H1 (cell line): Measurements from ENCODE around the gene CACNA2D1. TPM values are rescaled to one million over a fixed set of nuclear protein-coding genes. Genes with fewer than 3 reads are reported as not detected.

Experiments
- CTCF ChIA-PET: fragments of 300-600 bp; sonication (Branson Sonifier 250); formaldehyde crosslinking; loops from one replicate; lab custom pipeline; 2021; ENCODE audit not compliant: partially characterized antibody; lab: Charles Lee
- POLR2A ChIA-PET: fragments of 300-600 bp; sonication (Branson Sonifier 250); formaldehyde crosslinking; loops from one replicate; lab custom pipeline; 2021; ENCODE audit warnings: inconsistent platforms; ENCODE audit not compliant: partially characterized antibody; lab: Charles Lee
- DNase-seq, 2 experiments: peaks; one replicate each; pipeline versions ENCODE4 v3.0.0 to v3.0.0-alpha.2; 2010 to 2022; ENCODE audit warnings: low spot score in 2 of 2, low read depth in 1 of 2, mixed read lengths in 1 of 2
- FAIRE-seq: peaks from 2 replicates; lab custom pipeline; 2011; peaks lifted over from hg19 to GRCh38; lab: Jason Lieb, UNC
- H2AFZ ChIP-seq: 2 replicates; pipeline ENCODE4 v1.8.1; 2012; ENCODE audit warnings: low read length, inconsistent platforms
- H2AK5ac ChIP-seq: 2 replicates; pipeline ENCODE4 v1.6.1; 2013; ENCODE audit warnings: low read depth, low read length
- H2BK120ac ChIP-seq: replicated peaks from 2 replicates; pipeline ENCODE3; 2013; ENCODE audit warnings: low read depth, low read length, inconsistent platforms
- H2BK12ac ChIP-seq: 2 replicates; pipeline ENCODE4 v1.6.1; 2013; ENCODE audit warnings: low read depth, low read length
- H2BK15ac ChIP-seq: 2 replicates; pipeline ENCODE4 v1.6.1; 2013; ENCODE audit warnings: low read length
- H2BK20ac ChIP-seq: 2 replicates; pipeline ENCODE4 v1.6.1; 2013; ENCODE audit warnings: low read length
- H2BK5ac ChIP-seq: 2 replicates; pipeline ENCODE4 v1.6.1; 2013; ENCODE audit warnings: low read depth, low read length
- H3K14ac ChIP-seq: 2 replicates; pipeline ENCODE4 v1.6.1; 2013; ENCODE audit warnings: inconsistent platforms; ENCODE audit not compliant: insufficient read length
- H3K18ac ChIP-seq: 2 replicates; pipeline ENCODE4 v1.6.1; 2013; ENCODE audit warnings: low read length; ENCODE audit errors: extremely low read depth
- H3K23ac ChIP-seq: 2 replicates; pipeline ENCODE4 v1.6.1; 2013; ENCODE audit warnings: inconsistent platforms; ENCODE audit not compliant: insufficient read length
- H3K23me2 ChIP-seq: 2 replicates; pipeline ENCODE4 v1.6.1; 2013; ENCODE audit warnings: low read depth, low read length
- H3K27ac ChIP-seq: 2 replicates; pipeline ENCODE4 v1.6.1; 2011; ENCODE audit warnings: low read depth, low read length, inconsistent platforms
- H3K27me3 ChIP-seq, 4 experiments: replicated peaks in 1 of 4; 1 replicate in 1 of 4; 2 replicates in 3 of 4; pipeline versions ENCODE4 v1.6.1 to v1.8.1; 2011 to 2013; ENCODE audit warnings: low read length in 3 of 4, mild to moderate bottlenecking in 3 of 4, inconsistent platforms in 2 of 4, mixed read lengths in 2 of 4, moderate library complexity in 1 of 4; ENCODE audit not compliant: control insufficient read depth in 3 of 4, insufficient read depth in 3 of 4; ENCODE audit errors: extremely low read depth in 1 of 4
- H3K36me3 ChIP-seq, 4 experiments: 2 replicates each; pipeline versions ENCODE4 v1.6.1 to v1.8.1; 2011 to 2013; ENCODE audit warnings: mild to moderate bottlenecking in 4 of 4, low read length in 3 of 4, moderate library complexity in 2 of 4, control low read depth in 1 of 4, inconsistent platforms in 1 of 4; ENCODE audit not compliant: insufficient read depth in 4 of 4, control insufficient read depth in 2 of 4
- H3K4ac ChIP-seq: replicated peaks from 2 replicates; pipeline ENCODE3; 2013; ENCODE audit warnings: low read length, low read depth, mixed read lengths, inconsistent platforms; ENCODE audit not compliant: insufficient read length
- H3K4me1 ChIP-seq, 4 experiments: replicated peaks in 1 of 4; 1 replicate in 1 of 4; 2 replicates in 3 of 4; pipeline versions ENCODE4 v1.6.1 to v1.8.1; 2011 to 2013; ENCODE audit warnings: low read length in 3 of 4, inconsistent platforms in 2 of 4, mixed read lengths in 1 of 4; ENCODE audit not compliant: insufficient read depth in 4 of 4, control insufficient read depth in 3 of 4
- H3K4me2 ChIP-seq, 2 experiments: 2 replicates each; pipeline versions ENCODE4 v1.6.1 to v1.8.1; 2011 to 2013; ENCODE audit warnings: low read depth in 2 of 2, low read length in 2 of 2, control low read depth in 1 of 2, inconsistent platforms in 1 of 2, mild to moderate bottlenecking in 1 of 2; ENCODE audit not compliant: insufficient read depth in 1 of 2
- H3K4me3 ChIP-seq, 4 experiments: fragments of 200-600, 300-600 bp in 1 of 4; sonication (generic), shearing (Covaris generic), sonication (Bioruptor Twin) in 1 of 4; 2 replicates each; pipeline versions ENCODE4 v1.5.1 to v1.8.1; 2011 to 2016; ENCODE audit warnings: low read length in 4 of 4, low read depth in 3 of 4, control low read depth in 2 of 4, inconsistent platforms in 2 of 4, mild to moderate bottlenecking in 2 of 4, mixed read lengths in 1 of 4, moderate library complexity in 1 of 4; ENCODE audit not compliant: insufficient read depth in 2 of 4; ENCODE audit errors: extremely low read depth in 1 of 4
- H3K56ac ChIP-seq: replicated peaks from 2 replicates; pipeline ENCODE3; 2013; ENCODE audit warnings: low read depth, mild to moderate bottlenecking, mixed read lengths, low read length, inconsistent platforms; ENCODE audit not compliant: insufficient read length
- H3K79me1 ChIP-seq: 2 replicates; pipeline ENCODE4 v1.6.1; 2013; ENCODE audit warnings: low read depth, low read length, control low read depth
- H3K79me2 ChIP-seq, 2 experiments: 2 replicates each; pipeline versions ENCODE4 v1.6.1 to v1.8.1; 2012 to 2013; ENCODE audit warnings: low read length in 2 of 2, mild to moderate bottlenecking in 2 of 2, inconsistent platforms in 1 of 2; ENCODE audit not compliant: insufficient read depth in 2 of 2, control insufficient read depth in 1 of 2
- H3K9ac ChIP-seq, 4 experiments: replicated peaks in 1 of 4; 1 replicate in 1 of 4; 2 replicates in 3 of 4; pipeline versions ENCODE4 v1.6.1 to v1.8.1; 2011 to 2013; ENCODE audit warnings: low read depth in 3 of 4, low read length in 3 of 4, control low read depth in 2 of 4, mild to moderate bottlenecking in 2 of 4, moderate library complexity in 2 of 4, inconsistent platforms in 1 of 4; ENCODE audit errors: extremely low read depth in 1 of 4
- H3K9me3 ChIP-seq, 2 experiments: 2 replicates each; pipeline versions ENCODE4 v1.6.1 to v1.8.1; 2012 to 2013; ENCODE audit warnings: mild to moderate bottlenecking in 2 of 2, moderate library complexity in 2 of 2, control low read depth in 1 of 2, inconsistent platforms in 1 of 2, low read depth in 1 of 2, low read length in 1 of 2, mixed read lengths in 1 of 2; ENCODE audit not compliant: insufficient read depth in 2 of 2
- H4K20me1 ChIP-seq, 2 experiments: replicated peaks in 1 of 2; 2 replicates each; pipeline versions ENCODE3 to v1.8.1; 2011 to 2013; ENCODE audit warnings: inconsistent platforms in 2 of 2, low read length in 2 of 2, mild to moderate bottlenecking in 1 of 2; ENCODE audit not compliant: insufficient read depth in 2 of 2, control insufficient read depth in 1 of 2
- H4K5ac ChIP-seq: 2 replicates; pipeline ENCODE4 v1.6.1; 2013; ENCODE audit warnings: low read length, low read depth, mixed read lengths, inconsistent platforms; ENCODE audit not compliant: insufficient read length
- H4K8ac ChIP-seq: 2 replicates; pipeline ENCODE4 v1.8.0; 2013; ENCODE audit warnings: mild to moderate bottlenecking, moderate library complexity, low read length, inconsistent platforms; ENCODE audit not compliant: insufficient read depth; ENCODE audit errors: extremely low read depth
- H4K91ac ChIP-seq: replicated peaks from 2 replicates; pipeline ENCODE3; 2013; ENCODE audit warnings: low read length, mixed read lengths, inconsistent platforms; ENCODE audit not compliant: insufficient read length
- CEBPB ChIP-seq: IDR thresholded peaks from 2 replicates; pipeline ENCODE4 v1.6.1; 2012; ENCODE audit warnings: low read depth, low read length
- WGBS, 2 experiments: shearing (Covaris generic) in 1 of 2; methylation state at CpG; one replicate each; pipeline versions ENCODE4 v1.1.6 to v1.1.7; 2013 to 2015; ENCODE audit warnings: low lambda C conversion rate in 2 of 2, mixed read lengths in 2 of 2, inconsistent platforms in 1 of 2, low coverage in 1 of 2, missing lambda C conversion rate in 1 of 2; ENCODE audit not compliant: insufficient replicate concordance in 2 of 2, insufficient coverage in 1 of 2, insufficient read length in 1 of 2; ENCODE audit errors: extremely low coverage in 1 of 2, missing lambda C conversion rate in 1 of 2; 5-methylcytosine and 5-hydroxymethylcytosine counted together
- polyA plus RNA-seq, 7 experiments: library from polyadenylated mRNA; depleted of rRNA in 3 of 7; stranded (reverse) in 5 of 7; unstranded in 2 of 7; fragments of >200 nt in 5 of 7; fragments of 200-250 nt in 2 of 7; gene quantifications; 1 replicate in 5 of 7; 2 replicates in 1 of 7; 4 replicates in 1 of 7; pipeline versions ENCODE4 v1.2.1 to v1.2.3, GENCODE V29; 2011 to 2013; ENCODE audit warnings: missing spikeins in 2 of 7, mixed read lengths in 2 of 7
- total RNA-seq: library from RNA; stranded (reverse); fragmentation: NEBNext Ultra II Directional; extraction: Animal tissue kit (Norgen Biotek cat#: 25700); gene quantifications from 2 replicates; pipeline ENCODE4 v1.2.1, GENCODE V29; 2021
- TF ChIP-seq, protein P1 (sequence below): IDR thresholded peaks from 2 replicates; pipeline ENCODE4 v1.6.1; 2012; ENCODE audit warnings: inconsistent platforms

CACNA2D1 gene
- total and polyA plus RNA-seq, 2 of the 8 experiments (the other 6 are each of a cell fraction or from before 2014, with no cell fraction given), result 4.3 to 27.3 TPM

DNA sequence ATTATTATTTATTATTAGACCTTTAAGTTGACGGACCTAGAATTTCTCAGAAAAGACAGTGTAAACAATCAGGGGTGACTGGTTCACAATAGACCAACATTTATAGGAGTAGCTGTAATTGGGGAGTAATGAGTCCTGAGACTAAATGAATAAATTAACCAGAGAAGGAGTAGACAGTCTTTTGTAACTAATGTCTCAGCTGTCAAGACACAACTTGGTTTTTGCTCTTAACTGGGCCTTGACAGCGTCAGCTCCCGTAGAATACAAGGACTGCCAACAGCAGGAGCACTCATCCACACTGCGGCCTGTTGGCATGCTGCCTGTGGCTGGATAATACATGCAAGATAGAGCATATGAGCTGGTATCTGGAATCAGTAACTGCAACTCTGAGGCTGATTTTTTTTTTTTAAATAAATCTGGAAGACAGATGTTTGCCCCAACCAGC, 123.9 kb downstream of the CACNA2D1 start:
- no peak overlapping the region for H3K4me2 ChIP-seq
- POLR2A ChIA-PET, result no interaction called here

More for the DNA sequence above, 123.9 kb downstream of the CACNA2D1 start:
- Histone ChIP-seq H3K9me3 (no peaks in the 10 kb centered on the region), H2BK5ac (no peak overlapping the region), H3K4ac (no peak overlapping the region), H3K27ac (no peak overlapping the region), H3K18ac (no peak overlapping the region), H2BK12ac (no peak overlapping the region), H3K56ac (no peak overlapping the region), H3K4me1 (peaks cover 0 to 7% (median 1%) of the 10 kb centered on the region in 4 experiments; a peak in 2 of 7 replicates), H4K8ac (no peak overlapping the region), H3K23ac (no peak overlapping the region), H2BK120ac (no peak overlapping the region), H2BK15ac (no peak overlapping the region), H3K4me3 (no peak overlapping the region), H4K91ac (no peak overlapping the region), H3K36me3 (no peaks in the 10 kb centered on the region), H2AFZ (no peak overlapping the region), H4K5ac (no peak overlapping the region), H2AK5ac (no peak overlapping the region), H4K20me1 (no peaks in the 10 kb centered on the region), H3K79me2 (peaks cover 0 to 10% of the 10 kb centered on the region in 2 experiments; a peak in 1 of 4 replicates), H3K9ac (no peak overlapping the region), H3K23me2 (no peaks in the 10 kb centered on the region), H3K27me3 (peaks cover 0 to 1% (median 0%) of the 10 kb centered on the region in 4 experiments; a peak in 1 of 7 replicates), H3K14ac (no peak overlapping the region), H3K79me1 (no peaks in the 10 kb centered on the region), H2BK20ac (no peak overlapping the region)
- 81% methylated on average over 4 of the region's 4 CpGs; no CpG with 5 or more reads in 1 of the 2 experiments for WGBS, 2 experiments
- CTCF ChIA-PET, result interaction anchor here (0.6 to 0.8 kb wide), 4 partner anchors 93 to 1879 kb away, joined by 3 to 4 read pairs (median 3); no protein-coding TSS in a partner anchor
- TF ChIP-seq CEBPB, result no peak
- TF ChIP-seq, protein P1, sequence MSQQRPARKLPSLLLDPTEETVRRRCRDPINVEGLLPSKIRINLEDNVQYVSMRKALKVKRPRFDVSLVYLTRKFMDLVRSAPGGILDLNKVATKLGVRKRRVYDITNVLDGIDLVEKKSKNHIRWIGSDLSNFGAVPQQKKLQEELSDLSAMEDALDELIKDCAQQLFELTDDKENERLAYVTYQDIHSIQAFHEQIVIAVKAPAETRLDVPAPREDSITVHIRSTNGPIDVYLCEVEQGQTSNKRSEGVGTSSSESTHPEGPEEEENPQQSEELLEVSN, result no peak
- DNase-seq, result no peak
- no peak for FAIRE-seq
